ENCODE measurements around the gene ZNF761.
"Not testable (repeated sequence)": the region's sequence is repeated elsewhere in the genome, so short reads cannot be mapped to it uniquely, and the experiment has no call there.

Gene ZNF761

DNA sequence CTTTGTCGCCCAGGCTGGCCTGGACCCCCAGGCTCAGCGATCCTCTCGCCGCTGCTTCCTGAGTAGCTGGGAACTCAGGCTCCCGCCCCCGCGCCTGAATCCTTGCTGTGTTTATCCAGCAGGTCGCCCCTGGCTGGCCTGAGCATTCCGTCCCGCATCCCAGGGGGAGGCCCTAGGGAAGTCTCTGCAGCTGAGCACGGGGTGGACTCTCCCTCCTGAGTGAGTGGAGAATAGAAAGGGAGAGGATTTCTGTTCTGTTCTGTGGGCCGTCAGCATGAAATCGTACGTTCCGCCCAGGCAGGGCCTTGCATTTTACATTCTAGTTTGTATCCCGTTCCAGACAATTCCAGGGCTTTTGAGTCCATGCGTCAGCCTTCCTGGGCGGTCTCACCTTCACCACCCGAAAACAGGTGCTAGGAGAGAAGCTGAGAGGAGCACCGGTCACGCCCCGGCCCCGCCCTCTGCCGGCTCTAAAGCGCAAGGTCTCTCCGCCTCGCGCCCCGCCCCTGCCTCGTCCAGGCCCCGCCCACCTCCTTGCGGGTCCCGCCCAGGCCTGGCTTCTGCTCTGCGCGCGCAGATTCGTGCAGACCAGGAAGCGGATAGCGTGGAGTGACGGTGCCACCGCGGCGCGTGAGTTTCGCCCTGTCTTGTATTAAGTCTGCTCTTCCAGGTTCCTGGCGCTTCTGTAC, at the start of gene ZNF761:
Gene ZNF761 (plus strand): TSS at position 586 of the 689 bp plus-strand sequence. CDS start 15,285 bp downstream, outside the sequence.
- DNase-seq (ENCODE audit: low spot score): peak; percentile 86

DNA sequence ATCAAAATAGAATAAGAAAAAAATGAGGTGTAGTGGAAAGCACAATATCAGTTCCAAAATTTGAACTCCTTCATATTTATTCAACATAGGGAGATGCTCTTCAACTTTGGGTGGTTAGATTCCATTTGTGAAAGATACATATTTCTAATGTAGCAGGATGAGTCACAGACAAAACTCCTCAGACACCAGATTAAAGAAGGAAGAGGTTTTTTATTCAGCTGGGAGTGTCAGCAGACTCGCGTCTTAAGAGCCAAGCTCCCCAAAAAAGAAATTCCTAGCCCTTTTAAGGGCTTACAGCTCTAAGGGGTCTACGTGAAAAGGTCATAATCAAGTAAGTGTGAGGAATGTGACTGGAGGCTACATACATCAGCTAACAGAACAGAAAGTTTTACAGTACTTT, 43.6 kb upstream of the ZNF761 start:
- DNase-seq (ENCODE audit: low spot score): no peak

DNA sequence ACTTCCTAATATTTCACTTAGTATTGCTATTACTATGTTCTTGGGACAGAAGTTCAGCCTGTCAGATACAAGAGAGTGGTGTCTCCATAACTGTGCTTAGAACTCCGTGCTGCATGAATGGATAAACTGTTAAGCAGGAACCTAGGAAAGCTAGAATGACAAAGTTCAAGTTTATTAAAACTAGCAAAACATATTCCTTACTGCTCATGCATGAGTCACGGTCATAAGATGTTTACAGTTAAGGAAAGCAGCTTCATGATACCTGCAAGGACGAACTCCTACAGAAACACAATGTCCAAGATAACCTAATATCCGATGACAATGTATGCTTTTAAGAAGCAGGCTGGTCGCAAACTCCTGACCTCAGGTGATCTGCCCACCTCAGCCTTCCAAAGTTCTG, 42.9 kb upstream of the ZNF761 start:
- no peak for DNase-seq (ENCODE audit: low spot score)

GRCh38 chr19:53389571-53389970, 42.2 kb upstream of the ZNF761 start:
- DNase-seq (ENCODE audit: low spot score): no peak

DNA sequence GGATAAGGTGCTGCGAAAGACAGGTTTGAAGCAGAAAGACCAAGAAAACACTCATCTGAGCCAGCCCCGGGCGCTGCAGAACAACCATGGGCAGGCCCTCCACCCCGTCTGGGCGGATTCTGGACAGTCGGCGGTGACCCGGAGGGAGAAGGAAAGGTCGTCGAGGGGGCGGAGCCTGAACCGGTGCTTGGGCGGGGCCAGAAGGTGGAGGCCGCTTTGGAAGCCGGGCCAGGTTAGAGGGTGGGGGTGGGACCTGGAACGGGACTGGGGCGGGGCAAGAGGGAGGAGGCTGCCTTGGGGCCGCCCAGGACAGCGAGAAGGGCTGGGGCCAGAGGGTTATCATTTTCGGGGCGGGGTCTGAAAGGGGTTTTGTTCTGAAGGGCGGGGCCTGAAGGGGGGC, 41.8 kb upstream of the ZNF761 start:
- no peak for DNase-seq (ENCODE audit: low spot score)

GRCh38 chr19:53394522-53394973, 37.2 kb upstream of the ZNF761 start:
- DNase-seq (ENCODE audit: low spot score): no peak

DNA sequence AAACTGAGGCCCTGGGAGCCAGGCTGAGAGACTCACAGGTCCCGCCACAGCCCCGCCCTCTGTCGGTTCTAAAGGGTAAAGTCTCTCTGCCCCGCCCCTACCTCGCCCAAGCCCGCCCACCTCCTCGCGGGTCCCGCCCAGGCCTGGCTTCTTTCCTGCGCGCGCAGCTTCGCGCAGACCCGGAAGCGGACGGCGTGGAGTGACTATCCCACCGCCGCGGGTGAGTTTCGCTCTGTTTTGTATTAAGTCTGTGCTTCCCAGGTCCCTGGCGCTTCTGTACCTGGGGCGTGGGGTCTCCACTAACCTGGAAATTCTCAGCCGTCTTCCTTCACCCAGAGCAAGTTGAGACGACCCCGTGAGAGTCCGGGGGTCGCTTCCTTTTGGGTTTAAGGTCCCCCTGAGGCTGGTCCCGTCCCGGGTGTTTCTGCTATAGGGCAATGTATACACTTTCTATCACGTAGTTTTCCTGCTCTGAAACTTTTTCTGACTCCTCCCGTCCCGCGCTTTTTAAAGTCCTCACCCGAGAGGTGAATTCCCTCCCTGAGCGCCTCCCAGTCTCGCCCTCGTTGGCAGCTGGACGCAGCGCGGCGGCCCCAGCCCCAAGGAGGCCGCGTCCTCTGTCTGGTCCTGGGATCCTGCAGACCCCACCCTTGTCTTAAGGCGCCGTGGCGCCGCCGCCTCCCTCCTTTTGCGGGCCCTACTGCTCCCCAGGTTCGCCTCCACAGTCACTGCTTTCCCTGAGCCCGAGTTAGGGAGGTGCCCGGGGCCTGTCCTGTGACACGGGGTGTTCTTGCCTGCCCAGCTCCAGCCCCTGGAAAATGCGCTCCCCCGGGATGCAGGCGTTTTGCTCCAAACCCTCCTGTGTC, 36.6 kb upstream of the ZNF761 start, which contains the start of gene ZNF765:
Gene ZNF765 (plus strand): TSS at position 176 of the 866 bp plus-strand sequence. CDS start 2,867 bp downstream, outside the sequence.
- peak; percentile 81 for DNase-seq (ENCODE audit: low spot score)

GRCh38 chr19:53395840-53396524, 35.8 kb upstream of the ZNF761 start:
- DNase-seq (ENCODE audit: low spot score): not testable (repeated sequence)

- DNase-seq (ENCODE audit: low spot score): no peak
Measured at GRCh38 chr19:53396525-53396868, 35.3 kb upstream of the ZNF761 start.

- not testable (repeated sequence) for DNase-seq (ENCODE audit: low spot score)
Measured at GRCh38 chr19:53397918-53398317, 33.9 kb upstream of the ZNF761 start.

- no peak for DNase-seq (ENCODE audit: low spot score)
Measured at GRCh38 chr19:53409505-53410204, 22.1 kb upstream of the ZNF761 start.

DNA sequence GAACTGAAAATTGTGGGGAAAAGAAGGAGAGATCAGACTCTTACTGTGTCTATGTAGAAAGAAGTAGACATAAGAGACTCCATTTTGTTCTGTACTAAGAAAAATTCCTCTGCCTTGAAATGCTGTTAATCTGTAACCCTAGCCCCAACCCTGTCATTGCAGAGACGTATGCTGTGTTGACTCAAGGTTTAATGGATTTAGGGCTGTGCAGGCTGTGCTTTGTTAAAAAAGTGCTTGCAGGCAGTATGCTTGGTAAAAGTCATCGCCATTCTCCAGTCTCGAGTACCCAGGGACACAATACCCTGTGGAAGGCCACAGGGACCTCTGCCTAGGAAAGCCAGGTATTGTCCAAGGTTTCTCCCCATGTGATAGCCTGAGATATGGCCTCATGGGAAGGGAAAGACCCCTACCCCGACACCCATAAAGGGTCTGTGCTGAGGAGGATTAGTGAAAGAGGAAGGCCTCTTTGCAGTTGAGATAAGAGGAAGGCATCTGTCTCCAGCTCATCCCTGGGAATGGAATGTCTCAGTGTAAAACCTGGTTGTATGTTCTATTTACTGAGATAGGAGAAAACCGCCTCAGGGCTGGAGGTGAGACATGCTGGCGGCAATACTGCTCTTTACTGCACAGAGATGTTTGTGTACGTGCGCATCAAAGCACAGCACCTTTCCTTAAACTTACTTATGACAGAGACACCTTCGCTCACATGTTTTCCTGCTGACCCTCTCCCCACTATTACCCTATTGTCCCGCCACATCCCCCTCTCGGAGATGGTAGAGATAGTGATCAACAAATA, 11.1 kb upstream of the ZNF761 start:
- DNase-seq (ENCODE audit: low spot score): not testable (repeated sequence)

DNA sequence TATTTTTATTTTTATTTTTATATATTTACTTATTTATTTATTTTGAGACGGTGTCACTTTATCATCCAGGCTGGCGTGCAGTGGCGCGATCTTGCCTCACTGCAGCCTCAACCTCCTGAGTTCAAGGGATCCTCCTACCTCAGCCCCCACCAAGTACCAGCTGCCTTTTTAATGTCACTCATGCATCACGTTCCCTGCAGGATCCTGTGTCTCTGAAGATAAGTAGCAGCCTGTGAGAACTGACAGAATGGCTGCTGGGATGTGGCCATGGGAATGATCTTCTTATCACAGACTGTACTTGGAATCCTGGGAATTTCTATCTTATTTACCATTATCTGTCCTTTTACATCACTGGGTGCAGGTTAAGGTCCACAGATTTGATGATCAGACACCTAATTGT, 9.2 kb upstream of the ZNF761 start:
- no peak for DNase-seq (ENCODE audit: low spot score)

DNA sequence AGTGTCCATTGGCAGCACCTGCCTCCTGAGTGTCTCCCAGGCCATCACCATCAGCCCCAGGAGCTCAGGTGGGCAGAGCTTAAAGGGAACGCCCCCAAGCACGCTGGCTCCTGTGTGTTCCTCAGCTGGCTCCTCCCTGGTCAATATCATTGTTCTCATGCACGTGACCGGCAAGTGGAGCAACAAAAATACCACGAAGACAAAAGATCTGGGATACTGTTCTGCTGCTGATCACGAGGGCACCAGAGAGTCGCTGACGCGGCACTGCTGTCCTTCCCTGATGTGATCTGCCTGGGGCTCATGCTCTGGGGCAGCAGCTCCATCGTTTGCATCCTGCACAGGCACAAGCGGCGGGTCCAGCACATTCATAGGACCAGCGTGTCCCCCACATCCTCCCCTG, 8.7 kb upstream of the ZNF761 start:
- DNase-seq (ENCODE audit: low spot score): not testable (repeated sequence)

GRCh38 chr19:53423680-53424079, 8.1 kb upstream of the ZNF761 start:
- DNase-seq (ENCODE audit: low spot score): not testable (repeated sequence)

GRCh38 chr19:53424968-53425597, 6.7 kb upstream of the ZNF761 start:
- peak; percentile 42 for DNase-seq (ENCODE audit: low spot score)

DNA sequence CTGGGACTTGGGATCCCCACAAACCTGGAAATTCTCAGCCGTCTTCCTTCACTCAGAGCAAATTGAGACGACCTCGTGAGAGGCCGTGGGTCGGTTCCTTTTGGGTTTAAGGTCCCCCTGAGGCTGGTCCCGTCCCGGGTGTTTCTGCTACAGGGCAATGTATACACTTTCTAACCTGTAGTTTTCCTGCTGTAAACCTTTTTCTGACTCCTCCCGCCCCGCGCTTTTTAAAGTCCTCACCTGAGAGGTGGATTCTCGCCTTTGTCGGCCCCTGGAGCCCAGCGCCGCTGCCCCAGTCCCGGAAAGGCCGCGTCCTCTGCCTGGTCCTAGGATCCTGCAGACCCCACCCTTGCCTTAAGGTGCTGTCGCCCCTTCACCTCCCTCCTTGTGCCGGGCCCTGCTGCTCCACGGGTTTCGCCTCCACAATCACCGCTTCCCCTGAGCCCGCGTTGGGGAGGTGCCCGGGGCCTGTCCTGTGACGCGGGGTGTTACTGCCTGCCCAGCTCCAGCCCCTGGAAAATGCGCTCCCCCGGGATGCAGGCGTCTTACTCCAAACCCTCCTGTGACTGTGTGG, 391 bp downstream of the ZNF761 start:
- DNase-seq (ENCODE audit: low spot score): no peak

- not testable (repeated sequence) for DNase-seq (ENCODE audit: low spot score)
Measured at GRCh38 chr19:53443809-53444208, 12.0 kb downstream of the ZNF761 start.

DNA sequence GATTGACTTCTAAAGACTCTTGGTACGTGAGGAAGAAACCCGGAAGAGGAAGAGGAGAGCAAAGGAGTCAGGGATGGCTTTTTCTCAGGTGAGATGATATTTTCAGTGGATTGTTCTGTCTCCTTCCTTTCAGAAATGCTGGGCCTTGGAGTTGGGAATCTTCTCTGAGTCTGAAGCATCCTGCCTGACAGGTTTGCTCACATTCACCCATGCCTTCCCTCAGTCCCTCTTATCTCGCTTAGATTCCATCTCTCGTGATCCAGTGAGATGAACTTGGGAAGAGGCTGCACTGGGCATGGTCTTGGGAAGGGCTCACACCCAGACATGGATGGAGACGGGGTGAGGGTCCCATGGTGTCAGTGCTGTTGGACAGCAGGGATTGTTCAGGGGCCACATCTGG, 15.4 kb downstream of the ZNF761 start:
- DNase-seq (ENCODE audit: low spot score): not testable (repeated sequence)

- DNase-seq (ENCODE audit: low spot score): no peak
Measured at GRCh38 chr19:53455828-53456227, 24.0 kb downstream of the ZNF761 start.

All from hematopoietic multipotent progenitor cell treated with erythropoietin and hydrocortisone succinate and interleukin-3 and kit ligand, for 17 days (in vitro differentiated cells).